NCI-H2171 (cell line): ENCODE results near the gene DLG4.

Source experiments
- DNase-seq: peaks from one replicate; lab custom pipeline; 2025; lab: John Stamatoyannopoulos, UW

The DLG4 gene

DNA sequence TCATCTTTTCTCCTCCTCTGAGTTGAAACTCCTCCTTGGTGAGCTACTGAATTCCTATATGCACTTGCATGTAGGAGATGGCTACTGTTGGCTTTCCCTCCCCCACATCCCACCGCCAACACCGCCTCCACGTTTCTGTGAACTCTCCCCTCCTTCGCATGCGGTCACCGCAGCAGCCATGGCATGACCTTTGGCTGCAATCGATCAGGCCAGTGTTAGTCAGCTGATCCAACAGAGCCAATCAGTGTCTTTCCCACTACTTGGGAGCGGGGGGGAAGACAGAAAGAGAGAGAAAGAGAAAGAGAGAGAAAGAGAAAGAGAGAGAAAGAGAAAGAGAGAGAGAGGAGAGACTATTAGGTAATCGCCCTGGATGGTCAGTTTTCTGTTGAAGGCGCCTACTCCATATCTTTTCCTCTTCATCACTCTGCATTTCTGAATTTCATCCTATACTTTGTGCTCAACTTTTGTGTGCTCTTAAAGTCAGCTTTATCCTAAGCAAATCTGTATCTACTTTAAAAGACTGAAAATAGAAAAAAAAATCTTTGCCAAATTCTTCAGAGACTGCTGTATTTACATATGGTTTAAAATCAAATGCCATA is 63.2 kb downstream of the DLG4 start:
- no peak for DNase-seq

DNA sequence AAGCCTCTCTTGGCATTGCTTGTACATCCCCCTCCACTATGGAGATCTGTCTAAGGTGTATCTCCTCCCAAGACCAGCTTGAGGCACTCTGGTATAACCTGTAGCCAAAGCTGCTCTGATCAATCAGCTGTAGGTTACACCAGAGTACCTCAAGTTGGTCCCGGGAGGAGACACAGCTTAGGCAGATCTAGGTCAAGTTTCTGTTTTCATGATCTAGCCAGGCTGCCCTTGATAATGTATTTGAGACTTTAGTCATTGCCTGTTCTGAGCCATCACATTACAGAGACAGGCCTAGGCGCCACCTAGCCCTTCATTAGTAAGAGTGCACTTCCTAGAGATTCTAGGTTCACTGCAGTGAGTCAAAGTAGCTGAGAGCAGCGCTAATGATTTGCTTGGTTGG is 71.9 kb downstream of the DLG4 start:
- DNase-seq: no peak

DNA sequence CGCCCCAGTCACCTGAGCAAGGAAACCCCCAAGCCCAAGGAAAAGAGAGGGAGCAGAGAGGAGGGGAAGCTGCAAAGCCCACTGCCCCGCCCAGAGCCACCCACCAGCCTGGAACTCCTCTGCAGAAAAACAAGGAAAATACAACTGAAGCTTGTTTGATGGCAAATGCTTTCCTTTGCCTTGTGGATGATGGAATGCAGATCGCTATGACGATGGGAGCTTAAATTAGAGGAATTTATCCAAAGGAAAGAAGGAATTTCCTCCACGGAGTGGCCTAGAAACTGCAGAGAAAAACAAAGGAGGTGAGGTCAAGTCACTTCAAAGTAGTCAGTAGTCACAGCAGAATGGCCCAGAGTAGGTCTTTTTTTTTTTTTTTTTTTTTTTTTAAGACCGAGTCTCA is 73.5 kb downstream of the DLG4 start:
- no peak for DNase-seq

DNA sequence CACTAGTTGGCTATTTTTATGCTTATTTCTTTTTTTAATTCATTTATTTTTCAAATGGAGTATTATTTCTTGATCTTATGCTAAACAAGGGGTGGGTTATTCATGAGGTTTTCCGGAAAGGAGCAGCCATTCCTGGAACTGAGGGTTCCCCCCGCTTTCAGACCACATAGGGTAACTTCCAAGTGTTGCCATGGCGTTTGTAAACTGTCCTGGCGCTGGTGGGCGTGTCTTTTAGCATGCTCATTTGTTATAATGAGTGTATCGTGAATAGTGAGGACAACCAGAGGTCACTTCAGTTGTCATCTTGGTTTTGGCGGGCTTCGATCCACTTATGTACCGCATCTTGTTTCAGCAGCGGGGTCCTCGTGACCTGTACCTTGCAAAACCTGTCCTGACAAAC is 75.4 kb downstream of the DLG4 start:
- no peak for DNase-seq

DNA sequence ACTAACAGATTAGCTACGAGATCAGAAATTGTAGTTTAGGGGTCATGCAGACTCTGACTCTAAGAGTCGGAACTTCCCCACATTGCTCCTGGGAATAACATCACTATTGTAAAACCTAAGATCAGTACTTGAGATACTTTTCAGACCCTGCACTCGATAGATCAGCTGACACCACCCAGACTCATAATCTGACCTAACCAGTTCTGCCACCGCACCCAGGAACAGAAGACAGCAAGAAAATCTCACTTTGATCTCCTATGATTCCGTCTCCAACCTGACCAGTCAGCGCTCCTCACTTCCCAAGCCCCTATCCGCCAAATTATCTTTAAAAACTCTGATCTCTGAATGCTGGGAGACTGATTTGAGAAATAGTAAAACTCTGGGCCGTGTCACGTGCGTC is 77.8 kb downstream of the DLG4 start:
- DNase-seq: no peak

DNA sequence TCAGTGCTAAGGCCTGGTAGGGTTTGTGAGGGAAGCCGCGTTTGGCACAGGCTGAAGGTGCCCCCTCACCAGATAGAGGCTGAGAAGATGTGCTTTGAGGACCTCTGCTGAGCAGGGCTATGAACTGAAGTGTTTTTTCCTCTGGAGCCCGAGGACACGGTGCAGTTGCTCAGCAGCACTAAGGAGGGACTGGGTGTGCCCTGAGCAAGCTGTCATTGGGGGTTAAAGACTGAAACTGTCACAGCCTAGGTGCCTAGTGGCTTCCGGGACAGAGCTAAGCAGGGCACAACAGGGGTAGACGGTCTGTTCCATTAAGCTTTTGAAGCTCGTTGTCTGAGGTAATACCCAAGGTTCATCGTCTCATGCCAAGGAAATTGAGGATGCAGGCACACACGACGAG is 80.2 kb downstream of the DLG4 start:
- no peak for DNase-seq

DNA sequence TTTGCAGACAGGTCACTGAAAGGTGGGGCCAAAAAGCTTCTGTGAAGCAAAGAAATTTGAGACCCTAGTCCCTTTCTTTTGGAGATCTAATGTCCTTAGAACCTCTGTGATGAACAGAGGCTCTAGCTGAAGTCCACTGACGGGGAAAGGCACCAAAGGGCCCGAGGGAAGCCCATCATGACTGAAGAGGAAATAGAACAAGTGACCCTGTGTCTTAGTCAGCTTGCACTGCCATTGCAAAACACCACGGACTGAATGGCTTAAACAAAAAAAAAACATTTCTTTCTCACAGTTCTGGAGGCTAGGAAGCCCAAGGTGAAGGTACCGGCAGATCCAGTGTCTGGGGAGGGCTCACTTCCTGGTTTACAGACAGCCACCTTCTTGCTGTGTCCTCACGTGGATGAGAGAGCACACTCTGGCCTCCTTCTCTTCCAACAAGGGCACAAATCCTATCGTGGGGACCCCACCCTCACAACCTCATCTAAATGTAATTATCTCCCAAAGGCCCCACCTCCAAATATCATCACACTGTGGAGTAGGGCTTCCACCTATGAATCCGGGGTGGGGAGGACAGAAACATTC is 80.7 kb downstream of the DLG4 start:
- DNase-seq: no peak

DNA sequence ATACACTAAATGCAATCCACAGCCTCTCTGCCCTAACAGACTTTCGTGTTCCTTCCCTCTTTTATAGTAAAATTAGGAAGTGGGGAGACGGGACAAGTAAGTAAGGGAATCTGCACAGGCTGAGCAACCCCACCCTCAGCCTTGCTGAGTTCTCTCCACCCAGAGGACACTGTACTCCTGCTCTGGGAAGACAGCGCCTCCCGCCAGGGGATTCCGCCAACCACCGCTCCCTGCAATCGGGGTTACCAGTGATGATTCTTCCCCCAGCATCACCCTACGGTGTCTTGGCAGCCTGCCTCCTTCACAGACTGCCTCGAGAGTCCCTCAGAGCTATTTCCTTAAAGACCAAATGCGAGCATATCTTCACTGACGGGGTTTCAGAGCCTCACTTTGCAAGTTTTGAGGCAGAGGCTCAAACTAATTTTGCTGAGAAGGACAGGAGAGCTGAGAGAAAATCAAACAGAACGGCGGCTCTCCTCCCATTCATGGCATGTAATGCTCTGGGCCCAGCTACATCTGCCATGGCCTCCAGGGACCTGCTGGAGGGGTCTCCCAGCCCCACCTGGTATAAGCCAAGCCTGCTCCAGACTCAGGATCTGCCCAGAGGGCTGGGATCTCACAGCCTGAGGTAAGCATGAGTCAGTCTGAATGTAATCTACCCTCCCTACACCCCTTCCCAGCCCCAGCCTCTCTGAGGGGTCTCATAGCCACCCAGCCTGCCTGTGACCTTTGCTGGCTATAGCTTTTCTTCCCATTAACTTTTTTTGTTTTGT is 82.3 kb downstream of the DLG4 start:
- DNase-seq: peak; percentile 42
